LNCAP (cell line): ENCODE results near the gene NUP54.

ENCODE experiments used
- CTCF ChIP-seq: fragments of 450-650 bp; IDR thresholded peaks from 2 replicates; pipeline ENCODE4 v1.5.1; 2017; ENCODE audit warnings: mild to moderate bottlenecking

The NUP54 gene

GRCh38 chr4:76087007-76087769 lies 61.0 kb downstream of the NUP54 start:
- peak; percentile 70 for TF ChIP-seq CTCF

- TF ChIP-seq CTCF: no peak
These were observed 63.7 kb downstream of the NUP54 start for GRCh38 chr4:76084542-76084941.

GRCh38 chr4:76083386-76083988 lies 64.7 kb downstream of the NUP54 start:
- no peak for TF ChIP-seq CTCF

GRCh38 chr4:76078033-76078613 lies 70.1 kb downstream of the NUP54 start:
- TF ChIP-seq CTCF: no peak

- no peak for TF ChIP-seq CTCF
These were observed 73.1 kb downstream of the NUP54 start for GRCh38 chr4:76074993-76075600.

- no peak for TF ChIP-seq CTCF
These were observed 73.7 kb downstream of the NUP54 start, which contains the start of gene ART3 for GRCh38 chr4:76074468-76074867. Gene ART3, plus strand, starts transcription at chr4:76074709. Its CDS starts 1,181 bp downstream, at chr4:76075890.

GRCh38 chr4:76072760-76073159 lies 75.4 kb downstream of the NUP54 start:
- TF ChIP-seq CTCF: no peak
